A549 (cell line): Measurements from ENCODE around the gene DRC3. TPM values are rescaled to one million over a fixed set of nuclear protein-coding genes. Genes with fewer than 3 reads are reported as not detected.

Experiments used
- ATAC-seq, 2 experiments: fragments of 200-7000 bp in 1 of 2; fragments of >200 bp in 1 of 2; cut with Nextera tagmentation in 1 of 2; cut with Tn5 transposase in 1 of 2; 3 replicates each; pipeline versions ENCODE4 v1.8.0 to v1.9.1; 2018 to 2020; ENCODE audit warnings: mild to moderate bottlenecking in 1 of 2, moderate library complexity in 1 of 2
- CTCF ChIA-PET: fragments of 300-600 bp; sonication (Branson Sonifier 250); formaldehyde crosslinking; extraction: SDS; loops from one replicate; lab custom pipeline; 2021; ENCODE audit warnings: antibody characterized with exemption, inconsistent platforms; lab: Yijun Ruan, JAX
- POLR2A ChIA-PET: fragments of 350-600 bp; formaldehyde crosslinking; extraction: SDS; loops from one replicate; lab custom pipeline; 2021; ENCODE audit warnings: antibody characterized with exemption, inconsistent platforms; lab: Yijun Ruan, JAX
- DNase-seq, 2 experiments: peaks; one replicate each; pipeline versions ENCODE4 v3.0.0 to v3.0.0-alpha.2; 2011 to 2016; ENCODE audit warnings: low read depth in 1 of 2, low spot score in 1 of 2
- FAIRE-seq: peaks from 2 replicates; lab custom pipeline; 2011; peaks lifted over from hg19 to GRCh38; lab: Jason Lieb, UNC
- H3K27ac ChIP-seq, 2 experiments: fragments of >200 bp; sonication (Bioruptor Twin); formaldehyde crosslinking; 3 replicates each; pipeline ENCODE4 v1.5.1; 2016 to 2017
- H3K4me1 ChIP-seq: fragments of >200 bp; sonication (Bioruptor Twin); formaldehyde crosslinking; 3 replicates; pipeline ENCODE4 v1.6.1; 2016
- H3K4me2 ChIP-seq: fragments of >200 bp; sonication (Bioruptor Twin); formaldehyde crosslinking; 3 replicates; pipeline ENCODE4 v1.6.1; 2016
- H3K4me3 ChIP-seq: fragments of >200 bp; sonication (Bioruptor Twin); formaldehyde crosslinking; 3 replicates; pipeline ENCODE4 v1.5.1; 2016
- H3K9me3 ChIP-seq: fragments of >200 bp; sonication (Bioruptor Twin); formaldehyde crosslinking; 3 replicates; pipeline ENCODE4 v1.6.1; 2016
- CBX2 ChIP-seq: fragments of 200-600 bp; sonication (generic); IDR thresholded peaks from 2 replicates; pipeline ENCODE4 v1.6.1; 2016; ENCODE audit warnings: low read depth, mild to moderate bottlenecking, borderline replicate concordance
- CEBPB ChIP-seq, 2 experiments: fragments of >200 bp in 1 of 2; sonication (Bioruptor Twin) in 1 of 2; formaldehyde crosslinking in 1 of 2; IDR thresholded peaks; 2 replicates each; pipeline ENCODE4 v1.6.1; 2012 to 2016
- EHF ChIP-seq: fragments of 250-450 bp; sonication (Bioruptor Pico); IDR thresholded peaks from 2 replicates; pipeline ENCODE4 v1.5.0; 2020; ENCODE audit warnings: mild to moderate bottlenecking
- EP300 ChIP-seq, 2 experiments: fragments of >200 bp; sonication (Bioruptor Twin); formaldehyde crosslinking; IDR thresholded peaks; 2 replicates in 1 of 2; 3 replicates in 1 of 2; pipeline ENCODE4 v1.6.1; 2016 to 2017
- FOSB ChIP-seq: fragments of 250-450 bp; sonication (Bioruptor Pico); IDR thresholded peaks from 2 replicates; pipeline ENCODE4 v1.5.0; 2020; ENCODE audit warnings: mild to moderate bottlenecking, moderate library complexity
- HOXA7 ChIP-seq: fragments of 250-450 bp; sonication (Bioruptor Pico); IDR thresholded peaks from 2 replicates; pipeline ENCODE4 v1.5.0; 2020; ENCODE audit warnings: mild to moderate bottlenecking, moderate library complexity
- HOXB5 ChIP-seq: fragments of 250-450 bp; sonication (Bioruptor Pico); IDR thresholded peaks from 2 replicates; pipeline ENCODE4 v1.5.0; 2020; ENCODE audit warnings: mild to moderate bottlenecking, moderate library complexity
- JUN ChIP-seq, 2 experiments: fragments of >200 bp; sonication (Bioruptor Twin); formaldehyde crosslinking; IDR thresholded peaks; 2 replicates in 1 of 2; 3 replicates in 1 of 2; pipeline ENCODE4 v1.6.1; 2016 to 2017
- KDM1A ChIP-seq: fragments of 200-600 bp; sonication (generic); IDR thresholded peaks from 2 replicates; pipeline ENCODE4 v1.6.1; 2016; ENCODE audit warnings: low read depth, mild to moderate bottlenecking
- MAFK ChIP-seq: fragments of 450-650 bp; IDR thresholded peaks from 2 replicates; pipeline ENCODE4 v1.6.1; 2014; ENCODE audit not compliant: partially characterized antibody
- MAZ ChIP-seq: fragments of 150-350 bp; IDR thresholded peaks from 2 replicates; pipeline ENCODE4 v1.6.1; 2014; ENCODE audit warnings: antibody characterized with exemption, low read depth, low read length, borderline replicate concordance
- MYC ChIP-seq: IDR thresholded peaks from 2 replicates; pipeline ENCODE4 v1.6.1; 2012; ENCODE audit warnings: mild to moderate bottlenecking, inconsistent platforms, low read length, improper control_type of control experiment, borderline replicate concordance
- NFE2L2 ChIP-seq: fragments of 150-350 bp; conservative IDR thresholded peaks from 2 replicates; pipeline ENCODE4 v1.6.1; 2014; ENCODE audit warnings: low read length
- NPAS2 ChIP-seq: fragments of 250-450 bp; sonication (Bioruptor Pico); IDR thresholded peaks from 2 replicates; pipeline ENCODE4 v1.8.0; 2022; ENCODE audit warnings: mild to moderate bottlenecking, moderate library complexity, borderline replicate concordance
- PHF8 ChIP-seq: fragments of 200-600 bp; sonication (generic); IDR thresholded peaks from 2 replicates; pipeline ENCODE4 v1.6.1; 2016; ENCODE audit warnings: low read depth, mild to moderate bottlenecking, antibody characterized with exemption, moderate library complexity, borderline replicate concordance
- POLR2AphosphoS2 ChIP-seq: conservative IDR thresholded peaks from 2 replicates; pipeline ENCODE4 v1.6.1; 2012; ENCODE audit warnings: low read length, improper control_type of control experiment, inconsistent platforms
- RCOR1 ChIP-seq: fragments of 150-350 bp; IDR thresholded peaks from 2 replicates; pipeline ENCODE4 v1.6.1; 2014; ENCODE audit warnings: antibody characterized with exemption, low read length, low read depth
- RFX5 ChIP-seq: fragments of 450-650 bp; IDR thresholded peaks from 2 replicates; pipeline ENCODE4 v1.7.1; 2014; ENCODE audit warnings: antibody characterized with exemption, mild to moderate bottlenecking, moderate library complexity
- SREBF2 ChIP-seq: fragments of 450-650 bp; IDR thresholded peaks from 2 replicates; pipeline ENCODE4 v1.6.1; 2014; ENCODE audit warnings: mild to moderate bottlenecking, moderate library complexity
- ZNF302 ChIP-seq: fragments of 250-450 bp; sonication (Bioruptor Pico); IDR thresholded peaks from 2 replicates; pipeline ENCODE4 v1.9.0; 2021; ENCODE audit warnings: inconsistent platforms, mild to moderate bottlenecking, moderate library complexity
- ZSCAN20 ChIP-seq: fragments of 250-450 bp; sonication (Bioruptor Pico); IDR thresholded peaks from 2 replicates; pipeline ENCODE4 v1.8.0; 2022; ENCODE audit warnings: mild to moderate bottlenecking, moderate library complexity
- WGBS: methylation state at CpG from one replicate; pipeline ENCODE4 v1.1.6; 2017; ENCODE audit errors: missing lambda C conversion rate; 5-methylcytosine and 5-hydroxymethylcytosine counted together
- polyA plus RNA-seq, 4 experiments: library from polyadenylated mRNA; depleted of rRNA in 3 of 4; stranded (reverse); fragments of >200 nt; fragmentation: RNase III in 1 of 4; extraction: RNeasy Plus Mini Kit Qiagen cat#74134 plus additional on column Dnase treatment in 1 of 4; gene quantifications; 2 replicates in 3 of 4; 3 replicates in 1 of 4; pipeline ENCODE4 v1.2.3, GENCODE V29; 2011 to 2017
- TF ChIP-seq, protein P1 (sequence below): IDR thresholded peaks from 2 replicates; pipeline ENCODE4 v1.6.1; 2012
- TF ChIP-seq, protein P2 (sequence below): fragments of >200 bp; sonication (Bioruptor Twin); formaldehyde crosslinking; IDR thresholded peaks from 2 replicates; pipeline ENCODE4 v1.6.1; 2016
- TF ChIP-seq, protein P3 (sequence below): fragments of 250-450 bp; sonication (Bioruptor Pico); IDR thresholded peaks from 2 replicates; pipeline ENCODE4 v1.5.0; 2020; ENCODE audit warnings: low read depth, mild to moderate bottlenecking, moderate library complexity
- TF ChIP-seq, protein P4 (sequence below): fragments of 150-350 bp; IDR thresholded peaks from 2 replicates; pipeline ENCODE4 v1.6.1; 2014; ENCODE audit warnings: low read depth, mild to moderate bottlenecking, low read length
- TF ChIP-seq, protein P5 (sequence below): fragments of 200-600 bp; sonication (generic); IDR thresholded peaks from 2 replicates; pipeline ENCODE4 v1.6.1; 2016; ENCODE audit warnings: antibody characterized with exemption, mild to moderate bottlenecking, moderate library complexity

Gene DRC3
- polyA plus RNA-seq, 2 of the 4 experiments (the other 2 are of a cell fraction): 2.9 to 3.1 TPM

DNA sequence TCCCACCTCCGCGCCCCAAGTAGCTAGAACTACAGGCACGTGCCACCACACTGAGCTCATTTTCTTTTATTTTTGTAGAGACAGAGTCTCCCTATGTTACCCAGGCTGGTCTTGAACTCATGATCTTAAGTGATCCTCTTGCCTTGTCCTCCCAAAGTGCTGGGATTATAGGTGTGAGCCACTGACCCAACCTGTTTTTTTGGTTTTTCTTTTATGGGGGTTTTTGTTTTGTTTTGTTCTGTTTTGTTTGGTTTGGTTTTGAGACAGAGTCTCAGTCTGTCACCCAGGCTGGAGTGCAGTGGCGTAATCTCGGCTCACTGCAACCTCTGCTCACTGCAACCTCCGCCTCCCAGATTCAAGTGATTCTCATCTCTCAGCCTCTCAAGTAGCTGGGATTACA is 82.9 kb downstream of the DRC3 start:
- Histone ChIP-seq H3K27ac (no peak overlapping the region), H3K4me3 (no peak overlapping the region), H3K9me3 (no peaks in the 10 kb centered on the region), H3K4me2 (no peak overlapping the region), H3K4me1 (no peaks in the 10 kb centered on the region)
- TF ChIP-seq HOXA7 (CRISPR knock-in tag): no peak
- TF ChIP-seq, protein P1, sequence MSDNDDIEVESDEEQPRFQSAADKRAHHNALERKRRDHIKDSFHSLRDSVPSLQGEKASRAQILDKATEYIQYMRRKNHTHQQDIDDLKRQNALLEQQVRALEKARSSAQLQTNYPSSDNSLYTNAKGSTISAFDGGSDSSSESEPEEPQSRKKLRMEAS: no peak
- TF ChIP-seq HOXB5 (CRISPR knock-in tag): no peak
- no peak for TF ChIP-seq EP300 (IDR thresholded peaks at IDR 0.05)
- TF ChIP-seq PHF8: no peak
- no peak for TF ChIP-seq CEBPB (IDR thresholded peaks at IDR 0.05)
- no peak for TF ChIP-seq CBX2
- no peak for TF ChIP-seq RCOR1
- TF ChIP-seq RFX5: no peak
- TF ChIP-seq EHF (CRISPR knock-in tag): no peak
- TF ChIP-seq NFE2L2: no peak
- TF ChIP-seq ZNF302: no peak
- TF ChIP-seq FOSB (CRISPR knock-in tag): no peak
- no peak for TF ChIP-seq JUN (IDR thresholded peaks at IDR 0.05)
- no peak for TF ChIP-seq ZSCAN20 (CRISPR knock-in tag)
- no peak for TF ChIP-seq MYC
- TF ChIP-seq MAFK: no peak
- TF ChIP-seq, protein P2, sequence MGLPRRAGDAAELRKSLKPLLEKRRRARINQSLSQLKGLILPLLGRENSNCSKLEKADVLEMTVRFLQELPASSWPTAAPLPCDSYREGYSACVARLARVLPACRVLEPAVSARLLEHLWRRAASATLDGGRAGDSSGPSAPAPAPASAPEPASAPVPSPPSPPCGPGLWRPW: no peak
- no peak for TF ChIP-seq KDM1A
- 92% methylated on average over 6 of the region's 6 CpGs for WGBS
- DNase-seq (no peak), FAIRE-seq (no peak), ATAC-seq (no peak)
- CTCF ChIA-PET: interaction anchor here (1.5 kb wide), 1 partner anchor 87 kb away, joined by 4 read pairs; no protein-coding TSS in a partner anchor
- POLR2A ChIA-PET: no interaction called here

DNA sequence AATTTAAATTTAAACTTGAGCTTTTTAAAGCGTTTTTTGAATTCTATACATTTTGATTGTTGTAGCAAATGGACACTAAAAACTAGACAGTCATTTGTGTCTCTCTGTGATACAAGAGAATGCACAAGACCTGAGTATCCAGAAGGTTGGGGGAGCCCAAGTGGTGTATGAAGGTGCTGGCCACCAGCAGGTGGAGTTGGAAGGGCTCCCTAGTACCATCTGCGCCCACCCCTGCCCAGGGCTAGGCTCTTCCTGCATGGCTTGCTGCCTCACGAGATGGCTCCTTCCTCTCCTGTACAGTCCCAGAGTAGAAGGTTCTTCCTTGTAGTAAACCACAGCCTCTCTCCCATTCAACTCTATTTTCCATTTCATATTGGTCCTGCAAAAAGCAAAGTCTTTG is 83.6 kb downstream of the DRC3 start:
- no peak for FAIRE-seq
- no peak overlapping the region for H3K27ac ChIP-seq
- 96% methylated on average over 3 of the region's 3 CpGs for WGBS
- no peak overlapping the region for H3K4me2 ChIP-seq
- H3K4me1 ChIP-seq: no peaks in the 10 kb centered on the region
- CTCF ChIA-PET: interaction anchor here (0.9 to 1.5 kb wide), 2 partner anchors 86 to 165 kb away, joined by 3 to 4 read pairs; no protein-coding TSS in a partner anchor
- POLR2A ChIA-PET: no interaction called here
- peak; percentile 54 to 72; a peak in 4 of 6 replicates for ATAC-seq
- no peaks in the 10 kb centered on the region for H3K9me3 ChIP-seq
- H3K4me3 ChIP-seq: no peak overlapping the region
- TF ChIP-seq, protein P3, sequence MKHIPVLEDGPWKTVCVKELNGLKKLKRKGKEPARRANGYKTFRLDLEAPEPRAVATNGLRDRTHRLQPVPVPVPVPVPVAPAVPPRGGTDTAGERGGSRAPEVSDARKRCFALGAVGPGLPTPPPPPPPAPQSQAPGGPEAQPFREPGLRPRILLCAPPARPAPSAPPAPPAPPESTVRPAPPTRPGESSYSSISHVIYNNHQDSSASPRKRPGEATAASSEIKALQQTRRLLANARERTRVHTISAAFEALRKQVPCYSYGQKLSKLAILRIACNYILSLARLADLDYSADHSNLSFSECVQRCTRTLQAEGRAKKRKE (CRISPR knock-in tag): no peak
- TF ChIP-seq MAZ: no peak
- no peak for TF ChIP-seq SREBF2
- TF ChIP-seq CEBPB (IDR thresholded peaks at IDR 0.05): no peak
- no peak for TF ChIP-seq NPAS2 (CRISPR knock-in tag)
- no peak for TF ChIP-seq EP300 (IDR thresholded peaks at IDR 0.05)
- TF ChIP-seq, protein P4, sequence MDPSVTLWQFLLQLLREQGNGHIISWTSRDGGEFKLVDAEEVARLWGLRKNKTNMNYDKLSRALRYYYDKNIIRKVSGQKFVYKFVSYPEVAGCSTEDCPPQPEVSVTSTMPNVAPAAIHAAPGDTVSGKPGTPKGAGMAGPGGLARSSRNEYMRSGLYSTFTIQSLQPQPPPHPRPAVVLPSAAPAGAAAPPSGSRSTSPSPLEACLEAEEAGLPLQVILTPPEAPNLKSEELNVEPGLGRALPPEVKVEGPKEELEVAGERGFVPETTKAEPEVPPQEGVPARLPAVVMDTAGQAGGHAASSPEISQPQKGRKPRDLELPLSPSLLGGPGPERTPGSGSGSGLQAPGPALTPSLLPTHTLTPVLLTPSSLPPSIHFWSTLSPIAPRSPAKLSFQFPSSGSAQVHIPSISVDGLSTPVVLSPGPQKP: no peak
- no peak for TF ChIP-seq POLR2AphosphoS2
- TF ChIP-seq, protein P5, sequence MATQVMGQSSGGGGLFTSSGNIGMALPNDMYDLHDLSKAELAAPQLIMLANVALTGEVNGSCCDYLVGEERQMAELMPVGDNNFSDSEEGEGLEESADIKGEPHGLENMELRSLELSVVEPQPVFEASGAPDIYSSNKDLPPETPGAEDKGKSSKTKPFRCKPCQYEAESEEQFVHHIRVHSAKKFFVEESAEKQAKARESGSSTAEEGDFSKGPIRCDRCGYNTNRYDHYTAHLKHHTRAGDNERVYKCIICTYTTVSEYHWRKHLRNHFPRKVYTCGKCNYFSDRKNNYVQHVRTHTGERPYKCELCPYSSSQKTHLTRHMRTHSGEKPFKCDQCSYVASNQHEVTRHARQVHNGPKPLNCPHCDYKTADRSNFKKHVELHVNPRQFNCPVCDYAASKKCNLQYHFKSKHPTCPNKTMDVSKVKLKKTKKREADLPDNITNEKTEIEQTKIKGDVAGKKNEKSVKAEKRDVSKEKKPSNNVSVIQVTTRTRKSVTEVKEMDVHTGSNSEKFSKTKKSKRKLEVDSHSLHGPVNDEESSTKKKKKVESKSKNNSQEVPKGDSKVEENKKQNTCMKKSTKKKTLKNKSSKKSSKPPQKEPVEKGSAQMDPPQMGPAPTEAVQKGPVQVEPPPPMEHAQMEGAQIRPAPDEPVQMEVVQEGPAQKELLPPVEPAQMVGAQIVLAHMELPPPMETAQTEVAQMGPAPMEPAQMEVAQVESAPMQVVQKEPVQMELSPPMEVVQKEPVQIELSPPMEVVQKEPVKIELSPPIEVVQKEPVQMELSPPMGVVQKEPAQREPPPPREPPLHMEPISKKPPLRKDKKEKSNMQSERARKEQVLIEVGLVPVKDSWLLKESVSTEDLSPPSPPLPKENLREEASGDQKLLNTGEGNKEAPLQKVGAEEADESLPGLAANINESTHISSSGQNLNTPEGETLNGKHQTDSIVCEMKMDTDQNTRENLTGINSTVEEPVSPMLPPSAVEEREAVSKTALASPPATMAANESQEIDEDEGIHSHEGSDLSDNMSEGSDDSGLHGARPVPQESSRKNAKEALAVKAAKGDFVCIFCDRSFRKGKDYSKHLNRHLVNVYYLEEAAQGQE: no peak
- DNase-seq: no peak
